MM.1S (cell line): ENCODE results near the gene RAB37.

Experiments used
- DNase-seq: peaks from one replicate; pipeline ENCODE4 v3.0.0-alpha.2; 2015
- H2AFZ ChIP-seq: fragments of 300-600 bp; sonication (generic); 2 replicates; pipeline ENCODE4 v1.6.0; 2016; ENCODE audit warnings: antibody characterized with exemption, low read length
- H3F3A ChIP-seq: fragments of 300-600 bp; sonication (generic); 2 replicates; pipeline ENCODE4 v1.6.1; 2016; ENCODE audit warnings: mild to moderate bottlenecking, antibody characterized with exemption, low read length, moderate library complexity, mixed read lengths; ENCODE audit not compliant: insufficient read depth
- H3K27ac ChIP-seq: fragments of 300-600 bp; sonication (generic); 2 replicates; pipeline ENCODE4 v1.5.1; 2016; ENCODE audit warnings: mild to moderate bottlenecking, low read length
- H3K27me3 ChIP-seq: fragments of 300-600 bp; sonication (generic); replicated peaks from 2 replicates; pipeline ENCODE4 v1.6.0; 2016; ENCODE audit warnings: low read length; ENCODE audit not compliant: insufficient read depth
- H3K36me3 ChIP-seq: fragments of 300-600 bp; sonication (generic); replicated peaks from 2 replicates; pipeline ENCODE4 v1.6.1; 2016; ENCODE audit warnings: mild to moderate bottlenecking, low read length, mixed read lengths; ENCODE audit not compliant: insufficient read depth
- H3K4me1 ChIP-seq: fragments of 300-600 bp; sonication (generic); 2 replicates; pipeline ENCODE4 v1.6.1; 2016; ENCODE audit warnings: low read length, mixed read lengths
- H3K4me2 ChIP-seq: fragments of 300-600 bp; sonication (generic); 2 replicates; pipeline ENCODE4 v1.6.0; 2016; ENCODE audit warnings: low read depth, low read length
- H3K4me3 ChIP-seq: fragments of 300-600 bp; sonication (generic); 2 replicates; pipeline ENCODE4 v1.5.1; 2016; ENCODE audit warnings: low read length, mixed read lengths
- H3K79me2 ChIP-seq: fragments of 300-600 bp; sonication (generic); 2 replicates; pipeline ENCODE4 v1.6.1; 2016; ENCODE audit warnings: mixed run types, low read length, mixed read lengths
- H3K9ac ChIP-seq: fragments of 300-600 bp; sonication (generic); 2 replicates; pipeline ENCODE4 v1.6.1; 2016; ENCODE audit warnings: low read length, mixed read lengths
- H3K9me2 ChIP-seq: fragments of 300-600 bp; sonication (generic); replicated peaks from 2 replicates; pipeline ENCODE4 v1.6.1; 2016; ENCODE audit warnings: mild to moderate bottlenecking, low read length, mixed read lengths; ENCODE audit not compliant: insufficient read depth
- H3K9me3 ChIP-seq: fragments of 300-600 bp; sonication (generic); replicated peaks from 2 replicates; pipeline ENCODE4 v1.6.1; 2016; ENCODE audit warnings: mild to moderate bottlenecking, low read length, mixed read lengths; ENCODE audit not compliant: insufficient read depth
- H4K20me1 ChIP-seq: fragments of 300-600 bp; sonication (generic); 2 replicates; pipeline ENCODE4 v1.6.1; 2016; ENCODE audit warnings: mild to moderate bottlenecking, low read length, moderate library complexity, mixed read lengths; ENCODE audit not compliant: insufficient read depth
- EZH2 ChIP-seq: fragments of 300-600 bp; sonication (generic); optimal IDR thresholded peaks from 2 replicates; pipeline ENCODE3; 2017; ENCODE audit warnings: low read depth, mild to moderate bottlenecking, antibody characterized with exemption, low read length, mixed read lengths
- EZH2phosphoT487 ChIP-seq: fragments of 300-600 bp; sonication (generic); IDR thresholded peaks from 2 replicates; pipeline ENCODE4 v1.6.1; 2018; ENCODE audit warnings: antibody characterized with exemption, low read length
- TF ChIP-seq, protein P1 (sequence below): fragments of 300-600 bp; sonication (generic); IDR thresholded peaks from 2 replicates; pipeline ENCODE4 v1.5.1; 2016; ENCODE audit warnings: antibody characterized with exemption, low read length, mixed read lengths

Gene RAB37

DNA sequence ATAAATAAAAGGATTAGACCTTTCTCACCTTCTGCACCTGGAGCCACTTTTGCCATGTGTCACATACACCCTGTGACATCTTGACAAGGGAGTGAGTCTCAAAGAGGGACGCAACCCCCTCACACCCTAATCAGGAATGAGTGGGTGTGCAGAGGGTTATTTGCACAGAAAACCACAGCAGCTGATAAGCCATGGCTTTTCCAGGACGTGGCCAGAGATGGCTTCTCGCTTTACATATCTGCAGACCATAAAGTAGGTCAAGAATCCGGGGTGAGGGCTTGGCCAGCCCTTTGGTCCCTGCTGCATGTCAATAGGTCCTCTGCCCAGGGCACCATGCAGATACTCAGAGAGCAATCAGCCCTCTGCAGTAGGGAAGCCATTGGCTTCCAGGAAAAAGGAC lies 21.9 kb upstream of the RAB37 start:
- no peaks in the 10 kb centered on the region for H4K20me1 ChIP-seq
- H3K9me2 ChIP-seq: no peaks in the 10 kb centered on the region
- no peaks in the 10 kb centered on the region for H3K36me3 ChIP-seq
- H3K4me3 ChIP-seq: no peak overlapping the region
- H3K27me3 ChIP-seq: no peaks in the 10 kb centered on the region
- no peaks in the 10 kb centered on the region for H3K9me3 ChIP-seq
- no peak overlapping the region for H3K9ac ChIP-seq
- no peaks in the 10 kb centered on the region for H3F3A ChIP-seq
- H2AFZ ChIP-seq: no peak overlapping the region
- no peaks in the 10 kb centered on the region for H3K4me1 ChIP-seq
- TF ChIP-seq EZH2phosphoT487: no peak
- no peak for TF ChIP-seq EZH2
- TF ChIP-seq, protein P1, sequence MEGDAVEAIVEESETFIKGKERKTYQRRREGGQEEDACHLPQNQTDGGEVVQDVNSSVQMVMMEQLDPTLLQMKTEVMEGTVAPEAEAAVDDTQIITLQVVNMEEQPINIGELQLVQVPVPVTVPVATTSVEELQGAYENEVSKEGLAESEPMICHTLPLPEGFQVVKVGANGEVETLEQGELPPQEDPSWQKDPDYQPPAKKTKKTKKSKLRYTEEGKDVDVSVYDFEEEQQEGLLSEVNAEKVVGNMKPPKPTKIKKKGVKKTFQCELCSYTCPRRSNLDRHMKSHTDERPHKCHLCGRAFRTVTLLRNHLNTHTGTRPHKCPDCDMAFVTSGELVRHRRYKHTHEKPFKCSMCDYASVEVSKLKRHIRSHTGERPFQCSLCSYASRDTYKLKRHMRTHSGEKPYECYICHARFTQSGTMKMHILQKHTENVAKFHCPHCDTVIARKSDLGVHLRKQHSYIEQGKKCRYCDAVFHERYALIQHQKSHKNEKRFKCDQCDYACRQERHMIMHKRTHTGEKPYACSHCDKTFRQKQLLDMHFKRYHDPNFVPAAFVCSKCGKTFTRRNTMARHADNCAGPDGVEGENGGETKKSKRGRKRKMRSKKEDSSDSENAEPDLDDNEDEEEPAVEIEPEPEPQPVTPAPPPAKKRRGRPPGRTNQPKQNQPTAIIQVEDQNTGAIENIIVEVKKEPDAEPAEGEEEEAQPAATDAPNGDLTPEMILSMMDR: no peak
- no peaks in the 10 kb centered on the region for H3K79me2 ChIP-seq
- H3K27ac ChIP-seq: no peak overlapping the region
- DNase-seq: no peak
- H3K4me2 ChIP-seq: no peak overlapping the region

DNA sequence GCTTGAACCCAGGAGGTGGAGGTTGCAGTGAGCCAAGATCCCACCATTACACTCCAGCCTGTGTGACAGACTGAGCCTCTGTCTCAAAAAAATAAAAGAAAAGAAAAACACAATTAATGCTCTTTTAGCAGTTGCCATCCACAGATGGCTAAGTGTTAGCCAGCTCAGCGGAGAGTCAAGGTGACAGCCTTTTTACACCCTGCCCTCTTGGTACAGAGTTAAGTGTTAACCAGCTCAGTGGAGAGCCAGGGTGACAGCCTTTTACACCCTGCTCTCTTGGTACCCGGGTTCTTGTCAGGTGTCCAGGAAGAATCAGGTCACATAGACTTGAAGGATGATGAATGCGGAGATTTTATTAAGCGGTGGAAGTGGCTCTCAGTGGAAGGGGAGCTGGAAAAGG lies 16.6 kb upstream of the RAB37 start:
- Histone ChIP-seq H3K4me1 (no peaks in the 10 kb centered on the region), H3K79me2 (no peaks in the 10 kb centered on the region), H3K4me2 (no peak overlapping the region), H4K20me1 (no peaks in the 10 kb centered on the region), H3K4me3 (no peak overlapping the region), H2AFZ (no peak overlapping the region), H3K36me3 (no peaks in the 10 kb centered on the region), H3K9ac (no peak overlapping the region), H3K9me3 (no peaks in the 10 kb centered on the region), H3F3A (no peaks in the 10 kb centered on the region), H3K27me3 (no peaks in the 10 kb centered on the region), H3K9me2 (no peaks in the 10 kb centered on the region), H3K27ac (no peak overlapping the region)
- TF ChIP-seq EZH2phosphoT487: no peak
- no peak for TF ChIP-seq EZH2
- TF ChIP-seq, protein P1: no peak
- no peak for DNase-seq

DNA sequence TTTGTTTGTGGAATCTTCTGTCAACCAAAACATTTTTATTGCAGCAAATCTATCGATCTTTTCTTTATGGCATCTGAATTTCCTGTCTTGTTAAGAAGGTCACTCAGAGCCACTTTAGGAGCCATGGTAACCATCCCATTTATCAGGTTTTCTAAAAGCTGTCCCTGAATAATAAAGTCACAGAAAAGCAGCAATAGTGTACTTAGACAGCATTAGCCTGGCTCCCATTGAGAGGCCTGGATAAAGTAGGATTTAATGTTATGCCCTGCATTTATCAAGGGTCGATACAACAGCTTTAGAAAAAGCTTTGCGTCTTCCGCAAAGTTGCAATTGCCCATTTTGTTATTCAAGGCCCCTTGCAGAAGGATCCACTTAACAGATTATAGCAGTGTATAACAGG lies 14.3 kb upstream of the RAB37 start:
- Histone ChIP-seq H3K27me3 (no peaks in the 10 kb centered on the region), H3K9ac (no peak overlapping the region), H3K9me2 (no peaks in the 10 kb centered on the region), H2AFZ (no peak overlapping the region), H3K4me3 (no peak overlapping the region), H3K4me1 (no peaks in the 10 kb centered on the region), H3K9me3 (no peaks in the 10 kb centered on the region), H3K27ac (no peak overlapping the region), H4K20me1 (no peaks in the 10 kb centered on the region), H3K4me2 (no peak overlapping the region), H3F3A (no peaks in the 10 kb centered on the region), H3K36me3 (no peaks in the 10 kb centered on the region), H3K79me2 (no peaks in the 10 kb centered on the region)
- TF ChIP-seq, protein P1: no peak
- TF ChIP-seq EZH2phosphoT487: no peak
- no peak for TF ChIP-seq EZH2
- no peak for DNase-seq
